Epidermal melanocyte (primary cell): Measurements from ENCODE around the gene KCNAB1.
"Not testable (repeated sequence)": the region's sequence is repeated elsewhere in the genome, so short reads cannot be mapped to it uniquely, and the experiment has no call there.

ENCODE experiments used
- DNase-seq: peaks from one replicate; pipeline ENCODE4 v3.0.0; 2011; ENCODE audit warnings: low spot score; ENCODE audit not compliant: insufficient read length

Gene KCNAB1

GRCh38 chr3:156217674-156218352 lies 97.4 kb downstream of the KCNAB1 start:
- DNase-seq = no peak

GRCh38 chr3:156218353-156218744 lies 98.0 kb downstream of the KCNAB1 start:
- DNase-seq = no peak

- DNase-seq = not testable (repeated sequence)
Observed at GRCh38 chr3:156222381-156222780, 102.0 kb downstream of the KCNAB1 start.

GRCh38 chr3:156224046-156224445 lies 103.7 kb downstream of the KCNAB1 start:
- not testable (repeated sequence) for DNase-seq

GRCh38 chr3:156226676-156227420 lies 106.5 kb downstream of the KCNAB1 start:
- DNase-seq = no peak

GRCh38 chr3:156227704-156228103 lies 107.3 kb downstream of the KCNAB1 start:
- DNase-seq = no peak

- no peak for DNase-seq
Observed at GRCh38 chr3:156230278-156230900, 110.0 kb downstream of the KCNAB1 start.

- DNase-seq = not testable (repeated sequence)
Observed at GRCh38 chr3:156231221-156231620, 110.8 kb downstream of the KCNAB1 start.

- DNase-seq = no peak
Observed at GRCh38 chr3:156233876-156234275, 113.5 kb downstream of the KCNAB1 start.

GRCh38 chr3:156236556-156237260 lies 116.3 kb downstream of the KCNAB1 start:
- no peak for DNase-seq

- no peak for DNase-seq
Observed at GRCh38 chr3:156240642-156241041, 120.3 kb downstream of the KCNAB1 start.

- DNase-seq = no peak
Observed at GRCh38 chr3:156246961-156247725, 126.8 kb downstream of the KCNAB1 start.

GRCh38 chr3:156250550-156250949 lies 130.2 kb downstream of the KCNAB1 start:
- DNase-seq = no peak

- DNase-seq = no peak
Observed at GRCh38 chr3:156251424-156251823, 131.0 kb downstream of the KCNAB1 start.

GRCh38 chr3:156252656-156253055 lies 132.3 kb downstream of the KCNAB1 start:
- DNase-seq = no peak

GRCh38 chr3:156253150-156253549 lies 132.8 kb downstream of the KCNAB1 start:
- DNase-seq = no peak

- no peak for DNase-seq
Observed at GRCh38 chr3:156256256-156256655, 135.9 kb downstream of the KCNAB1 start.

- DNase-seq = no peak
Observed at GRCh38 chr3:156256945-156257344, 136.6 kb downstream of the KCNAB1 start.

GRCh38 chr3:156258301-156258700 lies 137.9 kb downstream of the KCNAB1 start:
- DNase-seq = no peak

GRCh38 chr3:156259896-156260295 lies 139.5 kb downstream of the KCNAB1 start:
- DNase-seq = no peak

GRCh38 chr3:156260331-156260730 lies 140.0 kb downstream of the KCNAB1 start:
- no peak for DNase-seq
